SK-N-DZ (cell line): ENCODE data around the gene GYPE.
"Not testable (repeated sequence)": the region's sequence is repeated elsewhere in the genome, so short reads cannot be mapped to it uniquely, and the experiment has no call there.

Experiments
- DNase-seq: peaks from one replicate; pipeline ENCODE4 v3.0.0-alpha.2; 2015; ENCODE audit warnings: low spot score

The GYPE gene

DNA sequence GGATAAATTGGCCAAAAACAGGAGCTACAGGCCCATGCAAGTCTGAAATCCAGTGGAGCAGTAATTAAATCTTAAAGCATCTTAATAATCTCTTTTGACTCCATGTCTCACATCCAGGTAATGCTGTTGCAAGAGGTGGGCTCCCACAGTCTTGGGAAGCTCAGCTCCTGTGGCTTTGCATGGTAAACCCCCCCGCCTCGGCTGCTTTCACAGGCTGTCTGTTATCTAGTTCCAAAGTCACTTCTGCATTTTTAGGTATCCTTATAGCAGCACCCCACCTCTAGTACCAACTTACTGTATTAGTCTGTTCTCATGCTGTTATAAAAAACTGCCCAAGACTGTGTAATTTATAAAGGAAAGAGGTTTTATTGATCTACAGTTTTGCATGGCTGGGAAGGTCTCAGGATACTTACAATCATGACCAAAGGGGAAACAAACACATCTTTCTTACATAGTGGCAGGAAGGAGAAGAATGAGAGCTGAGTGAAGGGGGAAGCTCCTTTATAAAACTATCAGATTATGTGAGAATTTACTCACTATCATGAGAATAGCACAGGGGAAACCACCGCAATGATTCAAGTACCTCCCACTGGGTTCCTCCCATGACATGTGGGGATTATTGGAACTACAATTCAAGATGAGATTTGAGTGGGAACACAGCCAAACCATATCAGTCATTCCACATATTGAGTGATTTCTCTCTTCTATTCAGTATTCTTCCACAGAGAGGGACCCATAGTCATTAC is 34.7 kb downstream of the GYPE start:
- DNase-seq, result not testable (repeated sequence)

DNA sequence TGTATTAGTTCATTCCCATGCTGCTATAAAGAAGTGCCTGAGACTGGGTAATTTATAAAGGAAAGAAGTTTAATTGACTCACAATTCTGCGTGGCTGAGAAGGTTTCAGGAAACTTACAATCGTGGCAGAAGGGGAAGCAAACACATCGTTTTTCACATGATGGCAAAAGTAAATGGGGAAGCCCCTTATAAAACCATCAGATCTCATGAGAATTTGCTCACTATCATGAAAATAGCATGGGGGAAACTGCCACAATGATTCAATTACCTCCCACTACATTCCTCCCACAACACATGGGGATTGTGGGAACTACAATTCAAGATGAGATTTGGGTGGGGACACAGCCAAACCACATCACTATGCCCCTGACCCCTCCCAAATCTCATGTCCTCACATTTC is 35.4 kb downstream of the GYPE start:
- DNase-seq, result not testable (repeated sequence)

DNA sequence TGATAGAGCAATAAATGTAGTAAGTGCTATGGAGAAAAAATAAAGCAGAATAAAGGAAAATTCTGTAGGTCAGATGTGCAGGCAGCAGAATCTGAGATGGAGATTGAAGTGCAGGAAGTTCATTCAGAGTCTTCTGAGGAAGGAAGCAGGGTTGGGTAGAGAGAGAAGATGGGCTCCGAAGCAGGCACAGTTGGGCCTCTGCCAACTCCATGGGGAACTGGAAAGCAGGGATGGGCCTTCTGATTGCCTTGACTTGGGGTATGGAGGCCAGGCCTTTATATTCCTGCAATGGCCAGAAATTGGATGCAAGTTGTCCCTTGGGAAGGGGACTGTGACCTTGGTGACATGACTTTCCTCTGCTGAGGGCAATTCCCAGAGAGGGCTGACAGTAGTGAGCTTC is 42.6 kb downstream of the GYPE start:
- DNase-seq, result not testable (repeated sequence)

DNA sequence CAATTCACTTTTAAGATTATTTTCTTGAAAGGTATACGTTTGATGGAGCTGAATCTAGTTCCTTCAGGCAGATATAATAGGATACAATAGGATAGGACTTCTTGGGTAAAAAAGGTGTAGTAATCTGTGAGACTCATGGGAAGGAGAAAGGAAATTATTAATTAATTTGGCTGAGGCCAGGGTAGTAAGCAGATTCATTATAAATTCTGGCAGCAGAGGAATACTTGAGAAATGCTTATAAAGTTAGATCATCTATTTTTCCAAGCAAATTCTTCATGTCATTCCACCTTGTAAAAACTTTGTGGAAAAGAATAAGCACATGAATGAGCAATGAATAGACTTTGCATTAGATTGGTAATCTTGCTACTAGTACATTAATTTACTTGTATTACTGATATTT is 46.9 kb downstream of the GYPE start:
- DNase-seq, result no peak

DNA sequence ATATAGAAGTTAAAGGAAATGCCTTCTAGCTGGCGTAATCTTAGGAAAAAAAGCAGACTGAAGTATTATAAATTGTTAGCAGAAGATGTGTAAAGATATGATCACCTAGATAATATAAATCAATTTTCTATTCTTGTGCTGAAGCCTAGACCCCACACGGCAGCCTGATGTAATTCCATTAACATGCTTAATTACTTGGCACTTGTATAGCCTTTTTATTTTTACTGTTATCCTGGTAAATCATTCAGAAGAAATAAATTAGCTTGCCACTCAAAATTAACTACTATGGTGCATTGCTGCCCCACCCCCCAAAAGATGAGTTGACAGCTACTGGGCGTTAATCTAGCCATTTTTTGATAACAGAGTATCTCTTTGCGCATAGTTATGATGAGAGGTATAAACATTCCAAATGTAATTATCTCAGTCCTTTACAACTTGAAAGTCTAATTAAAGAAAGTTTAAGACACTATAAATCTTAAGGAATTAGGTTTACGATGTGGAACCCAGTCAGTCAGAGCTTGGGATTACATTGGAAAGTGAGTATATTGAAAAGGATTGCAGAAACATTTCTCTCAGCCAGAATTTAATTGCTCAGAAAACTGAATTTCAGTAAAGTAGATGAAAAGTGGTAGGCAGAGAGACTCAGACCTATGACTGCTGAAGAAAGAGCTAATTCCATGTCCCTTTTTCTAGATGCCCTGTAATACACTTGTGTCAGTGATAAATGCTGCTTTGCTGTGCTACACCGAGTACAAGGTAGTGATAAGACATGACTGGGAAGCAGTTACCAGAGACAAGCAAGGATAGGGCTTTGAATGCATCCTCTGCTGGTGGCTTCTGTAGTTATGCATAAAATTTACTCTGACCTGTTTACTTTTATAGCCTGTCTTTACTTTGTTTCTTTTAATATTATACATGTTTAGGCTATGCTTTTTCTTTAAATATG is 47.7 kb downstream of the GYPE start:
- not testable (repeated sequence) for DNase-seq

DNA sequence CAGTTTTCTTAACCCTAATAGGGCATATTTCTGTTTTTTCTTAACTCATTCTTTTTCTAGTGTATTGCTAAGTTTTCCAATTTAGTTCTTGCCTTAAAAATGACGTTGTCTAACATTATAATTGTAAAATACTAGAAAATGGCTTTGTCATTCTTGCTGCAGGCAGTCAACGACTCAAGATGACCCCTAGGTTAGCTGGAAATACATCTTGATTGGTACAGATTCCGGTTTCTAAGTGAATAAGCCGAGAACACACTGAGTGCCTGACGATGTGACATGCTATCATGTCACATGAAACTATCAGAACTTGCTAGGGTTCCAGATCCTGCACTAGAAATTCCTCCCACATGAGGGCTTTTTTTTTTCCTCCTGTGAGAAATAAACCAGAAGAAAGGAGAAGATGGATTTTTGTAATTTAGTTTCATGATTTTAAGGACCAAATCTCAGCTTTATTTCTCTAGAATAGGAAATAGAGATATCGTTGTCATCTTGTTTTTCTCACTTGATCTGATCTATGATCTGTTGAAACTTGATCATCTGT is 49.3 kb downstream of the GYPE start:
- not testable (repeated sequence) for DNase-seq

DNA sequence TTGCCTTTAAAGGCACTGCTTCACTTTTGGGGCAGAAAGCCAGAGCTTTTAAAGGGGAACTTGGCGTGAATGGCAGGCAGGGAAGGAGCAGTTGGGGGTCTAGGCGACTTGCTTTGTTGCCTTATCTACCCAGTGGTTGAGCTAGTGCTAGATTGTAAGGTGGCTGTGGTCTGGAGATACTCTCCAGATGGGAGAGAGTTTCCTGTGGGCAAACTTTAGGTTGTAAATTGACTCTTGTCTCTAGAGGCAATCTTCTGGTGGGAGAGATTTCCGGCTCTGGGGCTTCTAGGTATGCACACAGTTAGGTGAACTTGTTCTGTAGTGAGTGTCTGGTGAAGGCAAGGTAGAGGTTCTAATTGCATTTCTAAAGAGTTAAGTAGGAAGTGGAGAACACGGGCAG is 50.7 kb downstream of the GYPE start:
- DNase-seq, result not testable (repeated sequence)

DNA sequence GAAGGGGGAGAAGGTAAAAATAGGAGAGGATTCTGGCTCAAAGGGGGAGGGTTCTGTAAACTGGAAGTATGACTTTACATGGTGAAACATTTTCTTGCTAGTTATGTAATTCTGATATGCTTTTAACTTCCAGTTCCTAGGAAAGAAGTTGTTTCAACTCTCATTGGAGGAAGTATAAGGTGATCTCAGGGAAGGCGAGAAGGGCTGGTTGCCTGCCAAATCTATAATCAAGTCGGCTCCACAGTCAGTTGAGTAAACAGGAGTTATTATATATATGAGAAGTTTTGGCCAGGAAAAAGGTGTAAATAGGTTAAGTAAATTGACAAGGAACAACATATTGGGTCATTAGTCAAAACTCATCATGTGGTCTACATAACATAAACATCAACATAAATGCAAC is 56.1 kb downstream of the GYPE start:
- not testable (repeated sequence) for DNase-seq

DNA sequence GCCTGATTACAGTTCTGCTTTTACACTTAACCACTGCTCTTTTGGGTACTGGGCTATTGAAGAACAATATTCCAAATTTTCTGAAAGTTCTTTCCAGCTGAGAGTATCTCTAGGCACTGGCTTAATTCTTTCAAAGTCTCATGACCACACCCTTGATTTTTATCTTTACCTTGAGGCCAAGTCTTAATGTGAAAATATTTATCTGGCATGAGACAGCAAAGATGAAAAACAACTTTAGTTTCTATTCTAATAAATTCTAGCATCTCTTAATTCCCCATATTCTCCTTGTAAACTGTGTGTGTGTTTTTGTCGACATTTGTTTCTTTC is 61.9 kb downstream of the GYPE start:
- not testable (repeated sequence) for DNase-seq

DNA sequence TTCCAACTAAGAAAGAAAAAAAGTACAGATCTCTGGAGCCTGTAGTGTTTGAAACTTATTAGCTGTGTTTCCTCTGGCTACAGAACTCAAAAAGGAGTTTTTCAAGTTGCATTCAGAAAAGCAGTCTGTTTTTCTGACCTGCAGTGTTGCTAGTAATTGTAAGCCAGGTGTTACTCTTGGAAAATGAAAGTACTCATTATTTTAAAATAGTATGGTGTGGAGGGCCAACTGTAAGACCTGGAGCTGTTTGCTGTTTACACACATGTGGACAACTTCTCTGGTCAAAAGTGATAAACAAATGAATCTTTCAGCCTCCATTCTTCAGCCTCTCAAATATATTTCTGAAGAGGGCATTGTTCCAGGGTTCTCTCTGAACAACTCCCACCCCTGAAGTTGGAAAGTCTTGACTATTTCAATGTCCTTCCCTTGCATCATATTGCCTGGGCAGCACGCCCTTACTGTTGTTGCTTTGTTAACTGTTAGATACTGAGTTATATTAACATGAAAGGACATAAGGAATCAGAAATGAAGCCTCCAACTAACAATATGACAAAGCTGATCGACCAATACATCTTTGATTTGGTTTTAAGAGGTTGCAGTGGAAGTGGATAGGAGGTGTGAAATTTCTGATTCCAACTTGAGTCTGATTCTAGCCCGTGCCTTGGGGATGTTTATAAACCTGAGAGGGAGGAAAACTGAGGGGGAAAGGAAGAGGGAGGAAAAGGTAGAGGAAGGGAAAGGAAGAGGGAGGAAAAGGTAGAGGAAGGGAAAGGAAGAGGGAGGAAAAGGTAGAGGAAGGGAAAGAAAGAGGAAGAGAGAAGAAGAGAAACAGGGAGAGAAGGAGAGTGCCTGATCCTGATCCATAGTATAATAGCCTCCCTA is 62.5 kb downstream of the GYPE start:
- not testable (repeated sequence) for DNase-seq

DNA sequence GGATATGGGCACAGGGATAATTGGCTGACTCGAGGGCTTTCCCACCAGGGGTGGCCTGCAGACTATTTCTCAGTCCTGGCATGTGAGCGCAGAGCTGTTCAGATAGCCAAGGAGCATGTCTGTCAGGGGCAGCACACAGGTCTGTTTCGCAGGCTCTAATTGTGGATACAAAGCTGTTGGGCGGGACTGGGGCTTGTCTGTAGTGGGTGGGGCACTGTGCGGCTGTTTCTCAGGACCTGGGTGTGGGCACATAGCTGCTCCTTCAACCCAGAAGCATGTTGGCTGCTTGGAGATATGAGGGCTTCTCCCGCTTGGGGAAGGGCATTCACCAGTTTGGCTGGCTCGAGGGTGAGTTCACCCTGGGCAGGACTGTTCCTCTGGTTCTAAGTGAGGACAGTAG is 65.9 kb downstream of the GYPE start:
- DNase-seq, result not testable (repeated sequence)

DNA sequence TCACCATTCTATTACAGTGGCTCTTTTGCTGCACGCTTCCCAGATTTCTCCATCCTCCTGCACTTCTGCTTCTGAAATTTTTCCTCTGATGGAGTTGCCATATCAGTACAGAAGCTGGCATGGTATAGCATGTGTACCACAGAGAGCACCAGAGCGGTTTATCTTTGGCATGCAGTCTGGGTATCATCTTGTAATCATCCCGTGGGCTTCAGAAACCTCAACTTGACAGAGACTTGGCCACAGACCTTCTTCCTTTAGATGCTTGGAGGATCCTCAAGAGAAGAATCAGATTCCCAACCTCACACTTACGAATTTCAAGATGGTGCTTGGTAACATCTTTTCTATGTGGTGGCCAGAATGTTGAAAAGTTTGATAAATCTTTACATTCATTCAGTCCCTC is 71.2 kb downstream of the GYPE start:
- DNase-seq, result not testable (repeated sequence)

DNA sequence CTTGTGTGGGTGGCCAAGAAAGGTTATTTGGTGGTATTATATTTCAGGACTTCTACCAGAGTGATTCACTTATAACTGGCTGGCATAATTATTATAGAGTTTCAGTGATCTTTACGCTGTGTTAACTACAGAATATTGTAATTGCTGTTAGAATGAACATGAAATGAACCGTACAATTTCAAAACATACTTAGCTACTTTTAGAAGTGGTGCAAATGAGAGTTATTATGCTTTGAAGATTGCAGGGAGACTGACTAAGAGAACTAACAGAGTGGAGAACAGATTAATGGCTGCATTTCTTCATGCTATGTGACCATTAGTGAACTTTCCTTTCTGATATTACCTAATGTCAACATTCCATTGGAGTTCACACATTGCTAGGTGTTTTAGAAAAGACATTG is 71.7 kb downstream of the GYPE start:
- DNase-seq, result not testable (repeated sequence)

DNA sequence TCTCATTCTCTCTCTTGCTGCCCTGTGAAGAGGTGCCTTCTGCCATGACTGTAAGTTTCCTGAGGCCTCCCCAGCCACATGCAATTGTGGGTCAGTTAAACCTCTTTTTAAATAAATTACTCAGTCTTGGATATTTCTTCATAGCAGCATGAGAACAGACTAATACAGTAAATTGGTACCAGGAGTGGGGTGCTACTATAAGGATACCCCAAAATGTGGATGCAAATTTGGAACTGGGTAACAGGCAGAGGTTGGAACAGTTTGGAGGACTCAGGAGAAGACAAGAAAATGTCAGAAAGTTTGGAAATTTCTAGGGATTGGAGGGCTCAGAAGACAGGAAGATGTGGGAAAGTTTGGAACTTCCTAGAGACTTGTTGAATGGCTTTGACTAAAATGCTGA is 74.8 kb downstream of the GYPE start:
- DNase-seq, result not testable (repeated sequence)

DNA sequence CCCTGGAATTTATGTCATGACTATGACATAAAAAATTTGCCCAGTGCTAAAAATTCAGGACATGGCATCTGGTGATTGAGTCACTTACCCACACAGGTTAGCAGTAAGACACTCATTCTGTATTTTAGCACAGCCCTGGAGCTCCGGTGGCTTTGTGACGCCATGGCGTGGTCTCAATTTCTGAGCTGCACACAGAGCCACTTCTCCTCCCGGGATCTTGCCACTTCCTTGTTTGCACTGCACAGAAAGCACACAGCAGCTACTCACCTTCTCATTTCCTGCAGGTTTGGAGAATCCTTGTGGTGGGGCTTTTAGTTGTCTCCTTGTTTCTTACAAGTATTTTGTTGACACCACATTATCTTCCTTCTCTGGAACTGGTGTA is 76.1 kb downstream of the GYPE start:
- DNase-seq, result not testable (repeated sequence)
